AG04450 (cell line): ENCODE results near the gene LAMC1. TPM values are rescaled to one million over a fixed set of nuclear protein-coding genes. Genes with fewer than 3 reads are reported as not detected.
"Not testable (repeated sequence)": the region's sequence is repeated elsewhere in the genome, so short reads cannot be mapped to it uniquely, and the experiment has no call there.

Experiments used
- CTCF ChIA-PET: fragments of 300-600, 350-600 bp; formaldehyde crosslinking; extraction: SDS; loops from one replicate; lab custom pipeline; 2022; ENCODE audit warnings: antibody characterized with exemption, inconsistent platforms; lab: Charles Lee
- POLR2A ChIA-PET: fragments of 350-600 bp; formaldehyde crosslinking; extraction: SDS; loops from one replicate; lab custom pipeline; 2021; ENCODE audit warnings: antibody characterized with exemption, inconsistent platforms; lab: Yijun Ruan, JAX
- DNase-seq: peaks from one replicate; pipeline ENCODE4 v3.0.0-alpha.2; 2011; ENCODE audit warnings: low read depth, low spot score
- H3K27ac ChIP-seq: one replicate; pipeline ENCODE4 v1.5.1; 2012; ENCODE audit warnings: low read depth, low read length, control low read depth
- H3K27me3 ChIP-seq: one replicate; pipeline ENCODE4 v1.6.0; 2012; ENCODE audit warnings: low read length; ENCODE audit not compliant: control insufficient read depth, insufficient read depth
- H3K4me3 ChIP-seq: 2 replicates; pipeline ENCODE4 v1.5.1; 2011; ENCODE audit warnings: mild to moderate bottlenecking, low read depth, low read length, control low read depth
- H3K9me3 ChIP-seq: 2 replicates; pipeline ENCODE4 v1.5.1; 2012; ENCODE audit warnings: low read length; ENCODE audit not compliant: control insufficient read depth, insufficient read depth
- polyA plus RNA-seq: library from polyadenylated mRNA; depleted of rRNA; stranded (reverse); fragments of >200 nt; gene quantifications from 2 replicates; pipeline ENCODE4 v1.2.3, GENCODE V29; 2011
- TF ChIP-seq, protein P1 (sequence below): IDR thresholded peaks from 2 replicates; pipeline ENCODE4 v1.5.1; 2011; ENCODE audit warnings: low read depth, low read length, control low read depth, inconsistent platforms

Gene LAMC1
- polyA plus RNA-seq, 1 experiment = 348 TPM

- no peaks in the 10 kb centered on the region for H3K27me3 ChIP-seq
- no peak overlapping the region for H3K27ac ChIP-seq
- CTCF ChIA-PET = no interaction called here
These were observed 46.5 kb downstream of the LAMC1 start for GRCh38 chr1:183069562-183070216.

GRCh38 chr1:183070234-183070922, 47.2 kb downstream of the LAMC1 start:
- ChIA-PET CTCF (interaction anchor here (1.3 kb wide), 1 partner anchor 108 kb away, joined by 5 read pairs; no protein-coding TSS in a partner anchor), POLR2A (interaction anchor here (0.6 kb wide), 1 partner anchor 214 kb away, joined by 4 read pairs; no protein-coding TSS in a partner anchor)
- H3K27me3 ChIP-seq = no peaks in the 10 kb centered on the region
- H3K9me3 ChIP-seq = no peaks in the 10 kb centered on the region
- H3K27ac ChIP-seq = no peak overlapping the region
- TF ChIP-seq, protein P1, sequence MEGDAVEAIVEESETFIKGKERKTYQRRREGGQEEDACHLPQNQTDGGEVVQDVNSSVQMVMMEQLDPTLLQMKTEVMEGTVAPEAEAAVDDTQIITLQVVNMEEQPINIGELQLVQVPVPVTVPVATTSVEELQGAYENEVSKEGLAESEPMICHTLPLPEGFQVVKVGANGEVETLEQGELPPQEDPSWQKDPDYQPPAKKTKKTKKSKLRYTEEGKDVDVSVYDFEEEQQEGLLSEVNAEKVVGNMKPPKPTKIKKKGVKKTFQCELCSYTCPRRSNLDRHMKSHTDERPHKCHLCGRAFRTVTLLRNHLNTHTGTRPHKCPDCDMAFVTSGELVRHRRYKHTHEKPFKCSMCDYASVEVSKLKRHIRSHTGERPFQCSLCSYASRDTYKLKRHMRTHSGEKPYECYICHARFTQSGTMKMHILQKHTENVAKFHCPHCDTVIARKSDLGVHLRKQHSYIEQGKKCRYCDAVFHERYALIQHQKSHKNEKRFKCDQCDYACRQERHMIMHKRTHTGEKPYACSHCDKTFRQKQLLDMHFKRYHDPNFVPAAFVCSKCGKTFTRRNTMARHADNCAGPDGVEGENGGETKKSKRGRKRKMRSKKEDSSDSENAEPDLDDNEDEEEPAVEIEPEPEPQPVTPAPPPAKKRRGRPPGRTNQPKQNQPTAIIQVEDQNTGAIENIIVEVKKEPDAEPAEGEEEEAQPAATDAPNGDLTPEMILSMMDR = no peak
- H3K4me3 ChIP-seq = no peak overlapping the region
- no peak for DNase-seq

More at GRCh38 chr1:183069562-183070216, 46.5 kb downstream of the LAMC1 start:
- POLR2A ChIA-PET = no interaction called here
- TF ChIP-seq, protein P1 = no peak
- Histone ChIP-seq H3K4me3 (no peak overlapping the region), H3K9me3 (no peaks in the 10 kb centered on the region)
- no peak for DNase-seq

DNA sequence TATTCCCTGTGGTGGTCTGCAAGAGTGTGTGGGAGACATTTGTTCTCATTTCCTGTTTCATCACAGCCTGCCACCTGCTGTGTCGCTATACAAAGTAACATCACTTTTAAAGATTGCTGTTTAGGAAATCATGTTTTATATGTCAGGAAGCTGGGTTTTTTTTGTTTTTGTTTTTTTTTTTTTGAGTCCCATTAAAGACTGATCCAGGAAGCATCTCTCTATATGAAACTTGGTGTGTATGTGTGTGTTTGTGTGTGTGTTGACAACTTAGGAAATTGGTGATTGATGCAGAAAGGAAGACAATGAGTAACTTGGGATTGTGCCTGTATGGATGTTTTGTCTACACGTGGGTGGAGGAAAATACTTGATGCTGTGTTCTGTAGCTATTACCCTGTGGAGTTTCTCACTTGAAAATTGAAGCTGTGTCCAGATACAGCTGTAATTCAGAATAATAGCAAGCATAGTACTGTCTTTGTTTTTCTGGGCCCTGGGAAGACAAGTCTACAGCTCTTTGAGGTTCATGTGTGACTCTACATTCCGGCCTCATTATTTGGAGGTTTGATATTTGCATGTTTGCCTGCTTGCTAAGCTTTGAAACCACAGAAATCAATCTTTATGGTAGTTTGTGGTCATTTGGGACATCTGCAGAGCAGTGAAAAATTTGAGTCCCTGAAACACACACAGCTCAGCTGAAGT, 47.9 kb downstream of the LAMC1 start:
- Histone ChIP-seq H3K27ac (no peak overlapping the region), H3K9me3 (no peaks in the 10 kb centered on the region), H3K4me3 (no peak overlapping the region), H3K27me3 (no peaks in the 10 kb centered on the region)
- TF ChIP-seq, protein P1 = no peak
- CTCF ChIA-PET = interaction anchor here (1.3 to 1.4 kb wide), 2 partner anchors 108 to 164 kb away, joined by 5 read pairs; no protein-coding TSS in a partner anchor
- peak; percentile 72 for DNase-seq
- POLR2A ChIA-PET = interaction anchor here (0.6 to 1.7 kb wide), 3 partner anchors 10 to 215 kb away, joined by 4 to 11 read pairs (median 4); no protein-coding TSS in a partner anchor

GRCh38 chr1:183072595-183072994, 49.4 kb downstream of the LAMC1 start:
- not testable (repeated sequence) for H3K9me3 ChIP-seq, DNase-seq, H3K27me3 ChIP-seq, H3K27ac ChIP-seq, H3K4me3 ChIP-seq
- POLR2A ChIA-PET = interaction anchor here (1.7 kb wide), 1 partner anchor 8 kb away, joined by 11 read pairs; no protein-coding TSS in a partner anchor
- CTCF ChIA-PET = interaction anchor here (1.1 to 1.4 kb wide), 2 partner anchors 110 to 162 kb away, joined by 3 to 5 read pairs; no protein-coding TSS in a partner anchor

GRCh38 chr1:183073320-183073719, 50.1 kb downstream of the LAMC1 start:
- DNase-seq = no peak
- no peaks in the 10 kb centered on the region for H3K9me3 ChIP-seq
- ChIA-PET CTCF (interaction anchor here (1.1 kb wide), 1 partner anchor 110 kb away, joined by 3 read pairs; no protein-coding TSS in a partner anchor), POLR2A (no interaction called here)
- no peak overlapping the region for H3K4me3 ChIP-seq
- no peaks in the 10 kb centered on the region for H3K27me3 ChIP-seq
- H3K27ac ChIP-seq = no peak overlapping the region
- TF ChIP-seq, protein P1 = no peak
